HepG2 (cell line): ENCODE data around the gene TBC1D25. TPM values are rescaled to one million over a fixed set of nuclear protein-coding genes. Genes with fewer than 3 reads are reported as not detected.

ENCODE experiments used
- AHDC1 ChIP-seq: sonication (generic); formaldehyde crosslinking; IDR thresholded peaks from 2 replicates; pipeline ENCODE4 v1.5.1; 2020; ENCODE audit warnings: mild to moderate bottlenecking, missing genetic modification reagents, borderline replicate concordance
- ATRX ChIP-seq: sonication (generic); formaldehyde crosslinking; IDR thresholded peaks from 2 replicates; pipeline ENCODE4 v1.4.0; 2020; ENCODE audit warnings: missing genetic modification reagents, borderline replicate concordance
- FOXO1 ChIP-seq: sonication (generic); formaldehyde crosslinking; IDR thresholded peaks from 2 replicates; pipeline ENCODE4 v1.4.0; 2020; ENCODE audit warnings: missing genetic modification reagents
- HIC2 ChIP-seq: sonication (generic); formaldehyde crosslinking; IDR thresholded peaks from 2 replicates; pipeline ENCODE4 v1.9.0; 2022; ENCODE audit warnings: low read depth, missing genetic modification reagents
- RNF2 ChIP-seq: fragments of 450-650 bp; conservative IDR thresholded peaks from 2 replicates; pipeline ENCODE4 v1.6.1; 2016; ENCODE audit warnings: low read depth
- SATB2 ChIP-seq: sonication (generic); formaldehyde crosslinking; IDR thresholded peaks from 2 replicates; pipeline ENCODE4 v1.5.0; 2020; ENCODE audit warnings: missing genetic modification reagents
- SIX4 ChIP-seq: sonication (generic); formaldehyde crosslinking; IDR thresholded peaks from 2 replicates; pipeline ENCODE4 v1.4.0; 2020; ENCODE audit warnings: missing genetic modification reagents
- UBTF ChIP-seq: sonication (generic); formaldehyde crosslinking; IDR thresholded peaks from 2 replicates; pipeline ENCODE4 v1.4.0; 2020; ENCODE audit warnings: mild to moderate bottlenecking, missing genetic modification reagents
- YEATS4 ChIP-seq: sonication (generic); formaldehyde crosslinking; IDR thresholded peaks from 2 replicates; pipeline ENCODE4 v1.4.0; 2020; ENCODE audit warnings: missing genetic modification reagents, borderline replicate concordance
- ZBTB4 ChIP-seq: sonication (generic); formaldehyde crosslinking; IDR thresholded peaks from 2 replicates; pipeline ENCODE4 v1.4.0; 2020; ENCODE audit warnings: missing genetic modification reagents, mild to moderate bottlenecking, borderline replicate concordance
- ZNF296 ChIP-seq: sonication (generic); formaldehyde crosslinking; conservative IDR thresholded peaks from 2 replicates; pipeline ENCODE4 v1.5.0; 2020; ENCODE audit warnings: mild to moderate bottlenecking, missing genetic modification reagents
- ZNF549 ChIP-seq: sonication (generic); formaldehyde crosslinking; IDR thresholded peaks from 2 replicates; pipeline ENCODE4 v1.5.0; 2020; ENCODE audit warnings: missing genetic modification reagents
- ZNF619 ChIP-seq: sonication (generic); formaldehyde crosslinking; IDR thresholded peaks from 2 replicates; pipeline ENCODE4 v1.4.0; 2020; ENCODE audit warnings: mild to moderate bottlenecking, missing genetic modification reagents
- ZNF777 ChIP-seq: sonication (generic); formaldehyde crosslinking; IDR thresholded peaks from 2 replicates; pipeline ENCODE4 v1.4.0; 2020; ENCODE audit warnings: missing genetic modification reagents
- ZNF800 ChIP-seq: sonication (generic); formaldehyde crosslinking; IDR thresholded peaks from 2 replicates; pipeline ENCODE4 v1.4.0; 2020; ENCODE audit warnings: missing genetic modification reagents
- polyA plus RNA-seq, 8 experiments: library from polyadenylated mRNA; depleted of rRNA in 3 of 8; stranded (reverse) in 7 of 8; unstranded in 1 of 8; fragments of >200 nt; fragmentation: Illumina TruSeq in 4 of 8; extraction: Trizol in 4 of 8; gene quantifications; 2 replicates each; pipeline versions ENCODE4 v1.2.1 to v1.2.3, GENCODE V29; 2011 to 2016; ENCODE audit warnings: low read depth in 4 of 8, missing spikeins in 1 of 8, mixed read lengths in 1 of 8; ENCODE audit not compliant: insufficient read depth in 1 of 8
- total RNA-seq, 5 experiments: library from RNA; depleted of rRNA; stranded (reverse); fragments of >200 nt; fragmentation: Illumina TruSeq; extraction: Trizol; gene quantifications; 2 replicates each; pipeline ENCODE4 v1.2.3, GENCODE V29; 2016; ENCODE audit warnings: low read depth in 1 of 5

Gene TBC1D25
- total and polyA plus RNA-seq, 2 of the 13 experiments (the other 11 are each of a cell fraction or from before 2014, with no cell fraction given) = 3.5 to 4.7 TPM

GRCh38 chrX:48522291-48522690 lies 17.2 kb upstream of the TBC1D25 start (continued):
- TF ChIP-seq AHDC1 (CRISPR knock-in tag) (0 out of 2 replicates have a peak, but pooled peaks have one; percentile 30), RNF2 (no peak; the same call in 1 of the 2 replicates), ZNF777 (CRISPR knock-in tag) (no peak), SIX4 (CRISPR knock-in tag) (no peak), ZNF800 (CRISPR knock-in tag) (no peak), FOXO1 (CRISPR knock-in tag) (0 out of 2 replicates have a peak, but pooled peaks have one; percentile 16), YEATS4 (CRISPR knock-in tag) (no peak), SATB2 (CRISPR knock-in tag) (no peak), ZNF549 (CRISPR knock-in tag) (no peak), ZBTB4 (no peak), ZNF619 (CRISPR knock-in tag) (no peak), ZNF296 (CRISPR knock-in tag) (no peak), HIC2 (CRISPR knock-in tag) (no peak), UBTF (CRISPR knock-in tag) (0 out of 2 replicates have a peak, but pooled peaks have one; percentile 21), ATRX (CRISPR knock-in tag) (no peak)
